GM18867 (cell line): ENCODE results near the gene ADAMTS15.

Experiments
- ATAC-seq: cut with Tn5 transposase; IDR thresholded peaks from one replicate; pipeline ENCODE4 v1.9.1; 2021; ENCODE audit warnings: mild to moderate bottlenecking, moderate library complexity; ENCODE audit not compliant: unreplicated experiment

Gene ADAMTS15, protein sequence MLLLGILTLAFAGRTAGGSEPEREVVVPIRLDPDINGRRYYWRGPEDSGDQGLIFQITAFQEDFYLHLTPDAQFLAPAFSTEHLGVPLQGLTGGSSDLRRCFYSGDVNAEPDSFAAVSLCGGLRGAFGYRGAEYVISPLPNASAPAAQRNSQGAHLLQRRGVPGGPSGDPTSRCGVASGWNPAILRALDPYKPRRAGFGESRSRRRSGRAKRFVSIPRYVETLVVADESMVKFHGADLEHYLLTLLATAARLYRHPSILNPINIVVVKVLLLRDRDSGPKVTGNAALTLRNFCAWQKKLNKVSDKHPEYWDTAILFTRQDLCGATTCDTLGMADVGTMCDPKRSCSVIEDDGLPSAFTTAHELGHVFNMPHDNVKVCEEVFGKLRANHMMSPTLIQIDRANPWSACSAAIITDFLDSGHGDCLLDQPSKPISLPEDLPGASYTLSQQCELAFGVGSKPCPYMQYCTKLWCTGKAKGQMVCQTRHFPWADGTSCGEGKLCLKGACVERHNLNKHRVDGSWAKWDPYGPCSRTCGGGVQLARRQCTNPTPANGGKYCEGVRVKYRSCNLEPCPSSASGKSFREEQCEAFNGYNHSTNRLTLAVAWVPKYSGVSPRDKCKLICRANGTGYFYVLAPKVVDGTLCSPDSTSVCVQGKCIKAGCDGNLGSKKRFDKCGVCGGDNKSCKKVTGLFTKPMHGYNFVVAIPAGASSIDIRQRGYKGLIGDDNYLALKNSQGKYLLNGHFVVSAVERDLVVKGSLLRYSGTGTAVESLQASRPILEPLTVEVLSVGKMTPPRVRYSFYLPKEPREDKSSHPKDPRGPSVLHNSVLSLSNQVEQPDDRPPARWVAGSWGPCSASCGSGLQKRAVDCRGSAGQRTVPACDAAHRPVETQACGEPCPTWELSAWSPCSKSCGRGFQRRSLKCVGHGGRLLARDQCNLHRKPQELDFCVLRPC

DNA sequence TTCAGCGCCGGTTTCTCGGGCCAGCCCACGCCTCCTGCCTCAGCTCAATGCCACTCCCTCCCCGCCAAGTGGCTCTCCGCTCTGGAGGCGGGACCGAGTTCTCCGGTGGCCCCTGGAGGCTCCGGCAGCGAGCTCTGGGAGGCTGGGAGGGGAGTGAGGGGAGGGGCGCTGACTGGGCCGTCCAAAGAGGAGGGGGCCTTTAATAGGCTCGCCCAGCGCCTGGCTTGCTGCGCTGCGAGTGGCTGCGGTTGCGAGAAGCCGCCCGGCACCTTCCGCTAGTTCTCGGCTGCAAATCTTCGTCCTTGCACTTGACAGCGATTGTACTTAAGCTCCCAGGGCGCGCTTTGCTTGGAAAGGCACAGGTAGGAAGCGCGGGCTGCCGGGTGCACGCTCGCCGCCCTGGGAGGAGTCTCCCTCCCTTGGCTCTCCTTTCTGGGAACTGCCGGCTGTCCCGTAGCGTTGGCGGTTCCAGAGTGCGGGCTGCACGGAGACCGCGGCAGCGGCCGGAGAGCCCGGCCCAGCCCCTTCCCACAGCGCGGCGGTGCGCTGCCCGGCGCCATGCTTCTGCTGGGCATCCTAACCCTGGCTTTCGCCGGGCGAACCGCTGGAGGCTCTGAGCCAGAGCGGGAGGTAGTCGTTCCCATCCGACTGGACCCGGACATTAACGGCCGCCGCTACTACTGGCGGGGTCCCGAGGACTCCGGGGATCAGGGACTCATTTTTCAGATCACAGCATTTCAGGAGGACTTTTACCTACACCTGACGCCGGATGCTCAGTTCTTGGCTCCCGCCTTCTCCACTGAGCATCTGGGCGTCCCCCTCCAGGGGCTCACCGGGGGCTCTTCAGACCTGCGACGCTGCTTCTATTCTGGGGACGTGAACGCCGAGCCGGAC lies at the start of gene ADAMTS15:
TSS of gene ADAMTS15 (plus strand) at position 230 of the 894 bp plus-strand sequence. CDS start at position 559, 329 bp downstream.
- ATAC-seq, result no peak

- ATAC-seq, result no peak
Observed at GRCh38 chr11:130399196-130399595, 49.2 kb upstream of the ADAMTS15 start.

- no peak for ATAC-seq
Observed at GRCh38 chr11:130400781-130401483, 47.5 kb upstream of the ADAMTS15 start.

DNA sequence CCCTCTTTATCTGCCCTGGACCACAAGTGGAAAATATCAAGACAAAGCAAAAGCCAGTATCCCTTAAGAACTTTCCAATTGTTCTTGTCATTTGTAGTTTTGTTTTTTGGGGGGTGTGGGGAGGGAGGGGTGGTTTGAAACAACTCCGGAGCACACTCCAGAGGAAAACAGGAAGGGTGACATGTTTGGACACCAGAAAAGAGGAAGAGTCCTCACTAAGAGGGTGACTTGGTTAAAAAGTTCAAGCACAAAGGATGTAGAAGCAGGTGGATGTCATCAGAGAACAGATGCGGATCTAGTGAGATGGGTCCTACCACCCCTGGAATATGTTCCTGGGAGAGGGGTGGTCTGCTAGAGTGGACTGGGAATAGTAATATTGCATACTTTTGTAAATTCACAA lies 45.9 kb upstream of the ADAMTS15 start:
- no peak for ATAC-seq

DNA sequence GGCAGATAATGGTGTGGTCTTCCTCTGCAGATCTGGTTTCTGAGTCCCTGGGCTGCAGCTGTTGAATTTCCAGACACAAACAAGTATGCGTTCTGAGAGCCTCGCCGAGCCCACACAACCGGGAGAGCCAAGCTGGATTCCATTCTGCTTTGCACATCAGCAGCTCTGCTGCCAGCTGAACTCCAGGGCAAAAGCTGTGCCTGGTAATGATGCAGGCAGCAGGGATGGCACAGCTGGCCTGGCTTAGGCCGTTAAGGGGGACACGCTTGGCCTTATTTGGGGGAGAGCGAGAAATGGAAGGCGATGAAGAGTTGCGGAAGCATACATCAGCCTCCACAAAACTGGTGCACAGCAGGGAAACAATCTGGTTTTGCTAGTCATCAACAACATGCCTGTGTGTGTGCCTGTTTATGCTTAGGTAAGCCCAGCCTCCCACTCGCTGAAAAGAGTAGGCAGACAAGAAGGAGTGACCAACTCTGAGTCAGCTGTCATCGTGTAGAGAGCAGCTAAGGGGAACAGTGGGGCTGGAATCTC lies 45.1 kb upstream of the ADAMTS15 start:
- no peak for ATAC-seq

DNA sequence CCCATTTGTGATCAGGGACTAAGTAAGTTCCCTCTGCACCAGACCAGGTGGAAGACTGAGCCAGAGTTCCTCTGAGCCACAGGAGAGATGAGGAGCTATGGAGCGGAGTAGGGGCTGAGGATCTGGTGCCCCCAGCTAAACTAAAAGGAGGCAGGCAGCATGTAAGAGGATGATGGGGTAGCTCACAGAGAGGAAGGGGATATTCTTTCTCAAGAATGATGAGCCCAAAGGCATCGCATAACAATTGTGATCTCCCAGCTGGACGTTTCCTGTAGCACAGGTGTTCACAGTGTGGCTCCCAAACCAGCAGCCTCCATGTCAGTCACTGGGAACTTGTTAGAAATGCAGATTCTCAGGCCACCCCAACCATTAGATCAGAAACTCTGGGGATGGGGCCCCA lies 44.5 kb upstream of the ADAMTS15 start:
- no peak for ATAC-seq

DNA sequence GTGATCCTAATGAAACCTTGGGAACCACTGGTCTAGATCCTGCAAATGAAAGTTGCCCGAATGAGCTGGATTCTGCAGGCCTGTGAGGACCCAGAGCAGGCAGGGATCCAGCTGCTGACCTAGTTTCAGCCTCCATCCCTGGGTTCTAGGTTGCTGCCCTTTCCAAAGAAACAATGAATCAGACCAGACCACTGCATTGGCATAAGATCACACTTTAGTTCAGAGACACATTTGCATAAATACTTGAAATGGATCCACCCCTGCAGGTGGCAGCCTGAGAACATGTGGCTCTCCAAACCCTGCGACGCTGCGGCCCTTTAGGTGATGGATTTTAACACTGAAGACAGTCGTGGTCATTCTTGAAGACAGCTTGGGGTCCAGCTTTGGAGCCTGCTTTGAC lies 43.7 kb upstream of the ADAMTS15 start:
- ATAC-seq, result no peak

DNA sequence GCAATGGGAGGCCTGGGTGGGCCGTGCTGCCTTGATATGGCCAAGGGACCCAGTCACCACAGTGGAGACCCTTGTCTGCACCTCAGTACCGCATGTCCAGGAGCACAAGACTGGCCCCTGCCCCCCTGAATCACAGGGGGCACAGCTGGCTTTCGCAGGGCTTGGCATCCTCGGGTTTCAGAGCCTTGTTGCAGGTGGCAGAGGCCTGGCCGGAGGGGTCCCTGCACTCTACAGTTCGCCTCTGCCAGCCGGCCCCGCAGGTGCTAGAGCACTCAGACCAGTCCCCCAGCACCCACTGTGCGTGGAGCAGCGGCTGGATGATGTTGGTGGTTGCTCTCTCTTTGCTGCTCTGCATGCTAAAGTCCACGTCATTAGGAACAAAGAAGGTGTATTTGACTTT lies 43.0 kb upstream of the ADAMTS15 start:
- ATAC-seq, result no peak

GRCh38 chr11:130407978-130408377 lies 40.5 kb upstream of the ADAMTS15 start:
- no peak for ATAC-seq

GRCh38 chr11:130408401-130408890 lies 40.0 kb upstream of the ADAMTS15 start:
- no peak for ATAC-seq

DNA sequence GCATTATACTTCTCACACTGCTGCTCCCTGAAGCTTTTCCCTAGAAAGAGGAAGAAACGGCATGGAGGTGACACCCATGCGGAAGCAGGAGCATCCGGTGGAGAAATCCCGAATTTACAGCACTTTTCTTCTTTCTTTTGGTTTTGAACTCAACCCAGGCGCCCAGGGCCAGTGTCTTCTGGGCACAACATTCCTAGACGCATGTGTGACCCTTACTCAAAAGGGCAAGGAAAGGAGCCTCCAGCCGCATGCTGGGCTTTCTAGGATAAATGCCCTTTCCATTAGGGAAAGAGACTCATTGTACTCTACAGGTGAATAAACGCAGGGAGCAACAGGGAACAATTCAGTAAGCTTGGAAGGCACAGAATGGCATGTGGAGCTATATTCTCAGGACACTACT lies 39.5 kb upstream of the ADAMTS15 start:
- no peak for ATAC-seq

GRCh38 chr11:130409594-130410388 lies 38.7 kb upstream of the ADAMTS15 start:
- no peak for ATAC-seq

DNA sequence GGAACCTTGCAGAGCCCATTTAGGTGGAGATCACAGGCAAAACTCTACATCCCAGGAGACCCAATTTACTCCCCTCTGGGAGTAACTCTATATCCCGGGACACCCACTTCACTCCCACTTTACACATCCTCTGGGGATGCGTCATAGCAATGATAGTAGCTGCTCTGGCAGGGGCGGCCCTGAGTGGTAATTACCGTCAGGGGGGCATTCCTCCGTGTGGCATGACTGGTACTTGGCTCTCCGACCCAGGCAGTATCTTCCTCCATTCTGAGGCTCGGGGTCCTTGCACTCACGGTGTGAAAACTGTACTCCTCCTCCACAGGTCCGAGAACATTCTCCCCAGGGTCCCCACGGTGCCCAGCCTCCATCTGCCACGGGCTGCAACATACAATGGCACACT lies 37.2 kb upstream of the ADAMTS15 start:
- ATAC-seq, result no peak

DNA sequence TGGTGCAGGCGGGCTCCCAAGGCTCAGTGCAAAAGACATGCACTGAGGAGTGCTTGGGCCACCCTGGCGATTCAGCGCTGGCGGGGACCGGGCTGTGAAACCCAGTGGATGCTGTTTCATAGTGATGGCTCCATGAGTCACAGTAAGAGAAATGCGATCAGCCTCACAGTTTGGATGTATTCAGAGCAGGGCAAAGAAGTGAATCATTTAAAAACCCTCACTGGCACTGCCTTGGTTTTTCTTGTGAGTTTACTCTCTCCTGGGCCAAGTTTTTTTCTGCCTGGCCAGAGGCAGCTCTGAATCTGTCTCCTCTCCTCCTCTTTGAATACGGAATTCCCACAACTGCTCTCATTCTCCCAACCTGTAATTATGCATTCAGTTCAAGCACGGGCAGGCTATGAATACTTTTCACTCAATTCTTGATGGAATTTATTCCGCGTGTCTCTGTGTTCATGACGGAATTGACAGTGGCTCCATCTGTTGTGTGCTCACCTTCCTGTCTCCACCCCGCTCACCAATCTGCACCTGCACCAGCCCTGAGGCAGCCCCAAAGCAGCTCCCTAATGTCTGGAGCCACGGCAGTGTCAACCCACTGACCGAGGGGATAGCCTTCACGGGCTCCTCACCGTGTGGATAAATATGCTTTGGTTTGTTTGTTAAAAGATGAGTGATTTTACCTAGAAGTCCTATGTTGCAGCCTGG lies 34.9 kb upstream of the ADAMTS15 start:
- ATAC-seq, result no peak

GRCh38 chr11:130414107-130415080 lies 34.1 kb upstream of the ADAMTS15 start:
- no peak for ATAC-seq

GRCh38 chr11:130415731-130416529 lies 32.5 kb upstream of the ADAMTS15 start:
- ATAC-seq, result no peak
